HG02973 (cell line): ENCODE data around the gene SYNPO.

Source experiments
- ATAC-seq: cut with Tn5 transposase; IDR thresholded peaks from one replicate; pipeline ENCODE4 v1.9.1; 2021; ENCODE audit warnings: moderate library complexity; ENCODE audit not compliant: unreplicated experiment

Gene SYNPO

DNA sequence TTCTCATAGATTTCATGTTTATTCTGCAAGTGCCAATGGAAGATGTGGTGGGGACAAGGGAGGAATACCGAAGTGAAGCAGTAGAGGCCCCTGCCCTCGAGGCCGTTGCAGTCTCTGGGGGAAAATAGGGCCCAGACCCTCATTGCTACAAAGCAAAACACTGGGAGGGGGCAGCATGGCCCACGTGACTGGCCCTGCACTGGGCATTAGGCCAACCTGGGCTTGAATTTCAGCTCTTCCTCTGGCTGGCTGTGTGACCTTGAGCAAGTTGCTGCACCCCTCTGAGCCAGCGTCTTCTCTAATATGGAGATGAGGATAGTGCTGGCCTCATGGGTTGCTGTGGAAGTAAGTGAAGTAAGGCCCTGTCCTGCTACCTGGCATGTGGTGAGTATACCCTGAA is 709 bp upstream of the SYNPO start:
- ATAC-seq, result no peak

DNA sequence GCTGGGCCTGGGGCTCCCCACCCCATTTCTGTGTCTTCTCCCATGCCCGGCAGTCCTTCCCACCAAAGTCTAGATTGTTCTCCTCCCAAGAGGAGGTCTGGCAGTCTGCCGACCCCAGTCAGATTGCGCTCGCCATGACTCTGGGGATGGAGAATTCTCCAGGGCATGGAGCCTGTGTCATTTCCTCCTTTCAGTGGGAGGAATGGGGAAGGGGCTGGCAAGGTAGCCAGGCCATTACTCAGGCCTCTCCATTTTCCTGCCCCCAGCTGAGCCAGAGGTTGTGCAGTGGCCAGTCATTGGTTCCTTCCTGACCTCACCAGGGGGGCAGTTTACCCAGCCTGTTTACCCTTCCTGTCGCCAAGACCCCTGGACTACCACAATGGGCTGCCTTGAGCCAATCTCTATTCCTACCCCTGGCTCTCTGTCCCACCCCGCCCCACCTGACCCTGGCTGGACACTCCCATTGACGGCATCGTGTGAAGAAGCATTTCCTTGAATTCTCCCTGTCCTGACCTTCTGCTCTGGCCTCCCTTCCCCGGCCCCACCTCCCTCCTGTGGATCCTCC is 628 bp downstream of the SYNPO start:
- ATAC-seq, result no peak

DNA sequence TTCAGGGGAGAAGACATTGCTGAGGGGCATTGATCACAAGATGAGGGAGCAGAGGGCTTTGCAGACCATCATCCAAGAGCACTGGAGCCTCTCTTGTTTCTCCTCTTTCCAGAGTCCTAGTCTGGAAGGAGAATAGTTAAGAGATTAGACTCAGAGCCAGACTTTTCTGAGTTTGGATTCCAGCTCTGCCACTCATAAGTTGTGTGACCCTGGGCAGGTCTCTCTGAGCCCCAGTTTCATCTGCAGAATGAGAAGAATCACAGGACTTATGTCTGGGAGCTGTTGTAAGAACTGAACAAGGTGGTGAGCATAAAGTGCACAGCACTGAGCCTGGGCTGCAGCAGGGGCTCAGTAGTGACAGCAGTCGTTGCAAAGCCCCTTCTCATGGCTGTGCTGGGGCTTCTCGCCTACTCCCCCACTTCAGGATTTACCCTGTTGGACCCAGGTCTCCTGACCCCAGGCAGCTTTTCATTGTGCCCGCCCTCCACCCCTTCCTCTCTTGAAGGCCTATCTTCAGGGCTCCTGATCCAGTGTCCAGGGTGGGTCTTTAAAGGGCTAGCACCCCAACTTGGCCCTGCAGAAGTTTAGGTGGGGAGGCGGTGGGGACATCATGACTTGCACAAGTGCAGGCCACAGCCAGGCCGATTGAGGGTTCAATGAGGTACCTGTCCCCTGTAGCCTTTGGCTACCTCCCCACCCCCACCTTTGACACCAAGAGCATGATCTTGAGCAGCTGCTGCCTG is 1.5 kb downstream of the SYNPO start:
- ATAC-seq, result no peak

DNA sequence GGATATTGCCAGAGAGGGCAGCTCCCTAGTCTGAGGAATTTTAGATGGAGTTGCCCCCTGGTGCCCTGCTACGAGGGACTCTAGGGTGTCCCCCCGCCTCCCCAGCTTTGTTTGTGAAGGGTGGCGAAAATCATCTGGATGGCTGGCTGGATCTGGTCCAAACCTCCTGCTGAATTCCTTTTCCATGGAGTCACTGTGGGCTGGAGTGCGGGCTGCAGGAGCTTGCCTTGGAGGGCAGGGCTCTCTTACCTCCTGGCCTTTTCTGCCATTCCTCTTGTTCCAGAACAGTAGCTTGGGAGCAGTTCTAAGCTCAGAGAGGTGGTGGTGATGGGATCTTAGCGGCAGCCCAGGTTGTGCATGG is 2.1 kb downstream of the SYNPO start:
- ATAC-seq, result no peak

DNA sequence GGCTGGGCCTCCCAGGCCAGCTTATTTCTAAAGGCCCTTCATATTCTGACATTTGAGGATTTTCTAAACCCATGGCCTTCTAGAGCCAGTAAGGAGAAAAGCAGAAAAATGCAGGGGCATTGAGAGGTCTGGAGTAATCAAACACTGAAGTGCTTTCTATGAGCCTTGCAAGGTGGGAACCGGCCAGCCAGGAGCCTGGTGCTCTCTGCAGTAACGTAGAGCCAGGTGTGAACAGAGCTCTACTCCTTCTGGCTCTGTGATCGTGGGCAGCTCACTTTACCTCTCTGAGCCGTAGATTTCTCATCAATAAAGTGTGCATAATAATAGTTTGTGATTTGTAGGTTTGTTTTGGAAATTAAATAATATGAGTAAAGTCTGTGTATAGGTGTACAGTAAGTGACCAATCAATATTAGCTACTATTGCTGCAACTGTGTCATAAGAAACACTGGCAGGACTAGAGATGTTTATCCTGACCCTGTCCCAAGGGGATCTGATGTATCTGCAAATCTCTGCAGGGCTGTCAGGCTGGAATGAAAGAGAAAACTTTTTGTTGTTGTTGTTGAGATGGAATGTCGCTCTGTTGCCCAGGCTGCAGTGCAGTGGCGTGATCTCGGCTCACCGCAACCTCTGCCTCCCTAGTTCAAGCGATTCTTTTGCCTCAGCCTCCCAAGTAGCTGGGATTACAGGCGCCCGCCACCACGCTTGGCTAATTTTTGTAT is 2.7 kb downstream of the SYNPO start:
- no peak for ATAC-seq

DNA sequence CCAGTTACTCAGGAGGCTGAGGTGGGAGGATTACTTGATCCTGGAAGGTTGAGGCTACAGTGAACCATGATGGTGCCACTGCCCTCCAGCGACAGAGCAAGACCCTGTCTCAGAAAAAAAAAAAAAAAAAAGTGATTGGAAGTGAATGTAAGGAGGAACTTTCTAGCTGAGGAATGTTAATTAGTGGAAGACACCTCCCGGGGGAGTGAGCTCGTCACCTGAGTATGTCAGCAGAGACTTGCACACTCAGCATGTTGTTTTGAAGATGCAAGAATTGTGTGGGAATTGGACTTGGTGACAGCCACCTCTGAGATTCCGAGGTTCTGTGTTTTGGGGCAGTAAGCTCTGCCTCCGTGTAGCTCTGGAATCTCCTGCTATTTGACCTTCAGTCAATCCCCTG is 3.6 kb downstream of the SYNPO start:
- no peak for ATAC-seq

DNA sequence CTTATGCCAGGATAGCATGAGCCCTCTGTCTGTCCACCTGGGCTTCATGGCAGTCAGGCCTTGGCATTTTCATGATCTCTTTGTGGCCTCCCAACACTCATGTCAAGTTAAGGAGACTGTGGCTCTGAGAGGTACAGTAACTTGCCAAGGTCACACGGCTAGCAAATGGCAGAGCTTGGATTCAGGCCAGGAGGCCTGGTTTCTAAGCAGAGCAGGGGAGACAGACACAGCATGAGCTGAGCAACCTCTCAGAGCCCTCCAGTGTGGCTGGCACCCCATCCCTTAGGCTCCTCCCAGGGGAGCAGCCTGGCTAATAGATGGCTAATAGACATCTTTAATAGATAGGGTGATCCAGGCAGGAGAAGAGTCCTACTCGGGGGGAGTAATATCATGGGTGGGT is 4.1 kb downstream of the SYNPO start:
- ATAC-seq, result no peak

DNA sequence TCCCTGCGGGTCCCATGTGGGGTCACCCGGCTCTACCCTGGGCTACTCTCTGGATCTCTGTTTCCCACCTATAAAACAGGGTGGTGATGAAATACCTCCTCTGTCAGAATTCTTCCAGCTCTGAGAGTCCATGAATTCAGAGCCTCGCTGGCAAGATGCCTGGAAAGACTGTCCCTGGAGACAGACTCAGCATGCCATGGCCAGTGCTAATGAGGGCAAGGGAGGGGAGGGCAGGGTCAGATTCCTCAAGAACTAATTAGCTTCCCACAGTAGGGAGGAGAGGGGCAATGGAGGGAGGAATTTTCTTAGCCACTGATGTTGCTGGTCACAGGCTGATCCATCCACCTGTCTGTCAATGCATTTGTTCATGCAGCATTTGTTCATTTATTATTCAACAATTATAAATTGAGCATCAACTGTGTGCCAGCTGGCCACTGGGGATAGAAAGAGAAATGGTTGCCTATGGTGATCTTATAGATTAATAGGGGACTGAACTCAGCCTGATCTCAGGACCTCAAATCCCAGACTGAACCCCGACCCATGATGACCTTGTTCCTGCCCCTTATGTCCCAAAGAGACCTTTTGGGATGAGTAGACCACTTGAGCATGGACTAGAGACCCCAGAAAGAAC is 4.7 kb downstream of the SYNPO start:
- ATAC-seq, result no peak

DNA sequence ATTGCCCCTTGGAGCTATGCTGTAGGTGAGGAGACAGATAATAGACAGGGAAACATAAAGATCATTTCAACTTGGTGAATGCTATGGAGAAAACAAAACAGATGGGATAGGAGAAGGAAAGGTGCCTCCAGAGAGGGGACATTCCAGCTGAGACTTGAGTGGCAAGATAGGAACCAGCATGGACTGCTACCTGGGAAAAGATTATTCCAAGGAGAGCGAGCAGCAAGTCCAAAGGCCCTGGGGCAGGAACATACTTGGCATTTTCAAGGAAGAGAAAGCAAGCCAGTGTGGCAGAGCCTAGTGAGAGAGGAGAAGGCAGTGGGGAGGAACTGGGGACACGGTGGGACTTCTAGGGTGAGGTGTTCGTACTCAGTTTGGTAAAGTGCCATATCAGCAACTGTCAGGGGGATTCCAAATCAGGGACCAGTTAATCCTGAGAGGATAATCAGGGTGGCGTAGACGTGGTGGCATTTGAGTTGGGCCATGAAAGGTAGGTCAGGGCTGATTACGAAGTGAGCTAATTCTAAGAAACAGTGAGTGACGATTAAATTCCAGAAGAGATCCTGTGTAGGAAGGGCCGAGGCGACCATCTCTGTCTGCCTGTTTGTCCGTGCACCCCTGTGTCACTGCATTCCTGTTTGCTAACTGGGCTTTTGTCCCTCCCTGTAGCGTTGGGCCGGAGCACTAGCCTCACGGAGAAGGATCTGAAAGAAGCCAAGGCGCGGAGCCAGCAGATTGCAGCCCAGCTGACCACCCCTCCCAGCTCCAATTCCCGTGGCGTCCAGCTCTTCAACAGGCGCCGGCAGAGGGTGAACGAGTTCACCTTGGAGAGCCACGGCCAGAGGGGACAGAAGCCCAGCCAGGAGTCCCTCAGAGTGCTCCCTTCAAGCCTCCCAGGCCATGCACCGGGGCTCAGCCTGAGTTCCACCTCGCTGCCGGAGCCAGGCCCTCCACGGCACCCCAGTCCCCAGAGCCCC is 7.1 kb downstream of the SYNPO start:
- ATAC-seq, result no peak

DNA sequence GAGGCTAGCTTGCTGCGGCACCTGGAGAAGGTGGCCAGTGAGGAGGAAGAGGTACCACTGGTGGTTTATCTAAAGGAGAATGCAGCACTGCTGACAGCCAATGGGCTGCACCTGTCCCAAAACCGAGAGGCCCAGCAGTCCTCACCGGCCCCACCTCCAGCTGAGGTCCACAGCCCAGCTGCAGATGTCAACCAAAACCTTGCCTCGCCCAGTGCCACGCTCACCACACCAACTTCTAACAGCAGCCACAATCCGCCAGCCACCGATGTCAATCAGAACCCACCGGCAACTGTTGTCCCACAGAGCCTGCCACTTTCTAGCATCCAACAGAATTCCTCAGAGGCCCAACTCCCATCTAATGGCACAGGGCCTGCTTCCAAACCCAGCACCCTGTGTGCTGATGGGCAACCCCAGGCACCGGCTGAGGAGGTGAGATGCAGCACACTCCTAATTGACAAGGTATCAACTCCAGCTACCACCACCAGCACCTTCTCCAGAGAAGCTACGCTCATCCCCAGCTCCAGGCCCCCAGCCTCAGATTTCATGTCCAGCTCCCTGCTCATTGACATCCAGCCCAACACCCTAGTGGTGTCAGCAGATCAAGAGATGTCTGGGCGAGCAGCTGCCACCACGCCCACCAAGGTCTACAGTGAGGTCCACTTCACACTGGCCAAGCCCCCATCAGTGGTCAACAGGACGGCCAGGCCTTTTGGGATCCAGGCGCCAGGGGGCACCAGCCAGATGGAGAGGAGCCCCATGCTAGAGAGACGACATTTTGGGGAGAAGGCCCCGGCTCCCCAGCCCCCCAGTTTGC is 8.0 kb downstream of the SYNPO start:
- ATAC-seq, result no peak

DNA sequence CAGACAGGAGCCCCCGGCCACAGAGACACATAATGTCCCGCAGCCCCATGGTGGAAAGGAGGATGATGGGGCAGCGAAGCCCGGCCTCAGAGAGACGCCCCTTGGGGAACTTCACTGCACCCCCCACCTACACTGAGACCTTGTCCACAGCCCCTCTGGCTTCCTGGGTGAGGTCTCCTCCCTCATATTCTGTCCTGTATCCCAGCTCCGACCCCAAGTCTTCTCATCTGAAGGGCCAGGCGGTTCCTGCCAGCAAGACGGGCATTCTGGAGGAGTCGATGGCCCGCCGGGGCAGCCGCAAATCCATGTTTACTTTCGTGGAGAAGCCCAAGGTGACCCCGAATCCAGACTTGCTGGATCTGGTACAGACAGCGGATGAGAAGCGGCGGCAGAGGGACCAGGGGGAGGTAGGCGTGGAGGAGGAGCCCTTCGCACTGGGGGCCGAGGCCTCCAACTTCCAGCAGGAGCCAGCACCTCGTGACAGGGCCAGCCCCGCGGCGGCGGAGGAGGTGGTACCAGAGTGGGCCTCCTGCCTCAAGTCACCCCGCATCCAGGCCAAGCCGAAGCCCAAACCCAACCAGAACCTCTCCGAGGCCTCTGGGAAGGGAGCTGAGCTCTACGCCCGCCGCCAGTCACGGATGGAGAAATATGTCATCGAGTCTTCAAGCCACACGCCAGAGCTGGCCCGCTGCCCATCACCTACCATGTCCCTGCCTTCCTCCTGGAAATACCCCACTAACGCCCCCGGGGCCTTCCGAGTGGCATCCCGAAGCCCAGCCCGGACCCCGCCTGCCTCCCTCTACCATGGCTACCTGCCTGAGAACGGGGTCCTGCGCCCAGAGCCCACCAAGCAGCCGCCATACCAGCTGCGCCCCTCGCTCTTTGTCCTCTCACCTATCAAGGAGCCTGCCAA is 8.9 kb downstream of the SYNPO start:
- ATAC-seq, result no peak

DNA sequence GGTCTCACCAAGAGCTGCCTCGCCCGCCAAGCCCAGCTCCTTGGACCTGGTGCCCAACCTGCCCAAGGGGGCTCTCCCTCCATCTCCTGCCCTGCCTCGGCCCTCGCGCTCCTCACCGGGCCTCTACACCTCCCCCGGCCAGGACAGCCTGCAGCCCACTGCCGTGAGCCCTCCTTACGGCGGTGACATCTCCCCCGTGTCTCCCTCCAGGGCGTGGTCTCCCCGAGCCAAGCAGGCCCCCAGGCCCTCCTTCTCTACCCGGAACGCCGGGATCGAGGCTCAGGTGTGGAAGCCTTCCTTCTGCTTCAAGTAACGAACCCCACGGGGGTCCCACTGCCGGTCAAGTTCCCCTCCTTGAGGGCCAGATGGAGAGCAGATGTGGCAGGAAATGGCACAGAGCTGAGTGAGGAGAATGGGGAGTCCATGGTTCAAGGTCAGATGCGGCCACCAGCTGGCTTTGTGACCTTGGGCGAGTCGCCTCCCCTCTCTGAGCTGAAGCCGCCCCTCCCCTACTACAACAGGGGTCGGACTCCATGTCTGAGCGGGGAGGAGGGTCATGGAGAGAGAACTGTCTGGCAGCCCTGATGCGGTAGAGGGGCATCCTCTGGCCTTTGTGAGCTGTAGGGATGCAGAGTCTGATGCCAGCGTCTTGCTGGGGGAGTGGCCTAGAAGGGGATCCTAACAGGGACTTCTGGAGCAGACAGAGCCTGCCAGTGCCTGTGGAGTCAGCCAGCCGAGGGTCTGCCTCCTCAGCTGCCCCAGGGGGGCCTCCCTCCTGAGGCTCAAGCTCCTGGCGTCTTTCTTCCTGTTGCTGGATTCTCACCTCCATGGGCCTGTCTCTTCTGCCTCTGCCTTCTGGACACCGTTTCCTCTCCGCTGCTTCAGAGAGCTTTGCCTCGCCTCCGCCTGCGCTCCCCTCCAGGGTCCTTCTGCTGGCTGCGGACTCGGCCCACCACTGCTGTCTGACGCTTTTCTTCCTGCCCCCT is 9.9 kb downstream of the SYNPO start:
- ATAC-seq, result no peak

DNA sequence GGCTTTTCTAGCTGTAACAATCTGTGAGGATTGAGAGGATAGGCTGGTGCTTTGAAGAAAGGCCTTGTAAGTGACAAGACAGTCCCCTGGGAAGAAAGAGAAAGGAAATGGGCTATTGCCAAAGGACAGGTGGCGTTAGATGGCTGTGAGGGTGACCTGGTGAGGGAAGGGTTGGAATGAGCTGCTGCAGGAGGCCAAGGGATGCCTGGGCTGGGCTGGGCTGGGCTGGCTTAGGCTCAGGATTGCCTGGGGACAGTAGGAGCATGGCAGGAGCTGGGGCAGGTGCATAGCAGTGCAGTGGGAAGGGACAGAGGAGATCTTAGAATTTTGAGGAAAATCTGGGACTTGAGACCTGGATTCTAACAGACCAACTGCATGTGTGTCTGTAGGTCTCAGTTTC is 10.9 kb downstream of the SYNPO start:
- no peak for ATAC-seq

DNA sequence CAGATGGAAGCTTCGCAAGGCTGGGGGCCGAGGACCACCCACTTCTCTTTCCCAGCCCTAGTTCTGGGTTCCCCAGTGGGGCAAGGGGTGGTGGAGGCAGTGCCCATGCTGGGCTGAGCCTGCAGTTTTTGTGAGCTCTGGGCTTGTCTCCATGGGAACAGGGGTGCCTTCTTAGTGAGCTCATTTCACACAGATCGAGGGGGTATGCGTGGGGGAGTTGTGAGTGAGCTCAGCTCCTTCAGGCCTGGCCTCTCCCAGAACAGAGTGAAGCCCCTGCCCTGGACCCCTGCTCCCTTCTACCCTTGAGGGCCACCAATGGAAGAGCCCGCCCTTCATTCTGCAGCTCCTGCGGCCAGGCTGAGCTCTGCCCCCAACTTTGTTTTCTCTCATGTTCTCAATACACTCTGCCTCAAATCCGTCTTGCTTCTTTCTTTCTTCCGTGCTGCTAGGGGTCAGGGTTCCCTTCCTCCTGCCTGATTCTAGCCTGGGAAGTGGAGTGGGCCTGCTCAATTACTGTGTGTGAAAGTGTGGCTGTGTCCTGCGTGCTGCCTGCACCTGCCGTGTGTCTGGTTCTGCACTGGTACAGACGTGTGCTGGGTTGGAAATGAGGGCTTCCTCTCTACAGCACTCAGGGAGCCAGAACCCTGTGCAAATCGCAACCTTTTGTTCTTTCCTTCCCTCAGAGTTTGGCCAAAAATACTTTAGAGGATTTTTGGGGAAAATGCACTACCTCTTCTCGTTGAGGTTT is 11.6 kb downstream of the SYNPO start:
- no peak for ATAC-seq

DNA sequence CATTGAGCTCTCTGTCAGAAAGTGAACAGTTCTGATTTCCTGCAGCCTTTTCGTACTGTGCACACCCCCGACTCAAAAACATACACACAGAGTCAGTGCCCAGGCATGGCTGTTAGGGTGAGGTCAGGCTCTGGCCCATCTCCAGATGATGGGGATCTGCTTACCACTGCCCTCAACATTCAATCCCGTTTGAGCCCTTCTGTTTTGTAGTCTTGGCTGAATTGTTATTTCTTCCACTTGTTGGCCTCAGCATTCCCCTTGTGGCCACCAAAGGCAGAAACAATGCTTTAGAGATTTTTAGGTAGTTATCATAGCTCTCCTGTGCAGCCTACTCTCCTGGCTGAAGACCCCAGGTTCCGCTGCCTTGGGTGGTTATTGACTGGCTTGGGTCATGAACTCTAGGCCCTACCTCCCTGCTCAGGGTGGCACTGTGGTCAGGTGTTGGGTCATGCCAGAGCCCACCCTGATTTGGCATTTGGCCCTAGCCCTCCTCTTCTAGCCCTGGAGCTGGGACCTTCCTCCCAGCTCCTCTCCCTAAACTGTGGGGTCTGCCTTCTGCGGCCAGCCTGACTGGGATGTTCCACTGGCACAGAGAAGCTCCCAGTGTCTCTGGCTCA is 12.8 kb downstream of the SYNPO start:
- no peak for ATAC-seq

DNA sequence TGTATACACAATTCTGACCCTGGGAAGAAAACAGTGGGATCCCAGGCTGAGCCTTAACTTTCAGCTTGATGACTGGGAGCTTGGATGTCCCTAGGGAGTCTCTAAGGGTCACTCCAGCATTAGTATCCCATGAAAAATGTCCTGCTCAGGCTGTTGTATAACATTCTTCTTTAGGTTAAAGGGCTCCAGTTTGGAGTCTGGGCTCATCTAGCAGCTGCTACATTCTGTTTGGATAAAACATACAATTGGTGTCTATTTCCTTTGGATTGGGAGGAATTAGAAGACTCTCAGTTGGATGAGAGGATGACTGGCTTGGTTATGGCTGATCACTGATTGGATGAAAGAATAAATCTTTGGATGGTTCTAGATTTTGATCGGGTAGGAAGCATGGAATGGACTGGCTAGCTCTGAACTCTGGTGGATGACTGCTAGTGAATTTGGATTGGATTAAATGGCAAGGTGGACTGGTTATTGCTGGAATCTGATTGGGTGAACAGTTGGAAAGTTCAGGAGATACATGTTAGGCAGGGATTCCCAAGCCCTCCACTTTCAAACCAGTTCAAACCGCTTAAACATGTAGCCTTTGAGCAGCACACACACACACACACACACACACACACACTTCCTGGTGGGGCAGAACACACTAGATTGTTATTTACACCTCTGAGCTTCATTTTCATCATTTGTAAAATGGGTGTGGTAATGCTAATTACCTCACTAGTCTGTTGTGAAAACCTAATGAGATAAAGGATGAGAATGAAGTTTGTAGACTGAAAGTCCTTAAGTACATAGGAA is 13.5 kb downstream of the SYNPO start:
- ATAC-seq, result no peak
